Activated CD4-positive, CD25-positive, alpha-beta regulatory T cell (primary cell): ENCODE data around the gene AGAP1.

Experiments
- DNase-seq, 4 experiments: peaks; one replicate each; lab custom pipeline; 2025; lab: John Stamatoyannopoulos, UW

Gene AGAP1

GRCh38 chr2:235811446-235812184 lies 317.8 kb downstream of the AGAP1 start:
- DNase-seq = no peak

DNA sequence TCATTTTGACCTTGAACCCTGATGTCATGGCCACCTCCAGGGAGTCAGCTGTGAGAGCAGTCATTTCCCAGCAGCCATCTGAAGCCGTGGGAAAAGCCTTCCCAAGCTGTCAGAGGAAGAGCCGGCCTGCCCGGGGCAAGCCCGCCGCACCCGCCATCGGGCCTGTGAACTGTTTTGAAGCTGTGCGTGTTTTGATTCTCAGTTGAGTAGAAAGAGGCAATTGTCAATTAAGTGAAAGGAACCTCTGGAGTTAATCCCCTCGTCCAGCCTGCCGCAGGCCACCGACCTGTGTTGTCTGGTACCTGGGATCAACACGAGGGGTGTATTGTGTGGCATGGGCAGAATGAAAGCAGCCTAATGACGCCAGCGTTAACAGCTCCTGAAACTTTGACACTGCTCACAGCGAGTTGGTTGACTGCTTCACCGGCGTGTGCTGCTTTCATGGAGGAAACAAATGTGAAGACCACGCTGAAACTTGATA lies 318.4 kb downstream of the AGAP1 start:
- DNase-seq = no peak

DNA sequence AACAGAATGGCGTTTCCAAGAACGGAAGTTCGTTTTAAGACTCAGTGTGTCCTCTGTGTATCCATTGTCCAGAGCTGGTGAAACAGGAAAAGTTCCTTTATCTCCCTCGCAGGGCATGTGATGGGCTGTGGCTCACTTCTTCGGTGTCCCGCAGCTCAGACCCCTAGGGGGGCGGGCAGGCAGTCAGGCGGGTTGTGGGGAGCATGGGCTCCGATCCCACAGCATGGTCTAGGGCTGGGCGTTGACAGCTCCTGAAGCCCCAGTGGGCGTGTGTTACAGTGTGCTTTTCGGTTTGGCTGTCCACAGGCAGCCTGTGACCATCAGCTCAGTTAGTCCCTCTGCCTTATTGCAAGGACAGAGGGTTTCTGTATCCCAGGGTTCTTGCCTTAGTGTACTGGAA lies 319.6 kb downstream of the AGAP1 start:
- no peak for DNase-seq

GRCh38 chr2:235820571-235820970 lies 326.7 kb downstream of the AGAP1 start:
- DNase-seq = no peak

GRCh38 chr2:235824331-235824730 lies 330.5 kb downstream of the AGAP1 start:
- no peak for DNase-seq

DNA sequence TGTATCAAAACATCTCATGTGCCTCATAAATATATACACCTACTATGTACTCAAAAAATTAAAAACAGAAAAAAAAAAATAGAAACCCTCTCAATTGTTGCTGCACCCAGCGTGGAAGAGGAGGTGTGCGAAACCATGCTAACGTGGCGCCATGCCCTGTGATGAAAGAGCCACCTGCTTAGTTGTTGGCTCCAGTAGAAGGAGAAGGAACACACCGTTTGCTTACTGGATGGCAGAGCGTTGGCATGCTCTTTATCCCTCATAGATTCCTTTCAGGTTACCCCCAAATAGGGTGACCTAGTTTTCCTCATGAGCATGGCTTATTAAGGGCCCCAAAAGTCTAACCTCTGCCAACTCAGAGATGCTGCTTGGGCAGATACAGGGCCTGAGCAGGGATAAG lies 332.1 kb downstream of the AGAP1 start:
- DNase-seq = no peak

DNA sequence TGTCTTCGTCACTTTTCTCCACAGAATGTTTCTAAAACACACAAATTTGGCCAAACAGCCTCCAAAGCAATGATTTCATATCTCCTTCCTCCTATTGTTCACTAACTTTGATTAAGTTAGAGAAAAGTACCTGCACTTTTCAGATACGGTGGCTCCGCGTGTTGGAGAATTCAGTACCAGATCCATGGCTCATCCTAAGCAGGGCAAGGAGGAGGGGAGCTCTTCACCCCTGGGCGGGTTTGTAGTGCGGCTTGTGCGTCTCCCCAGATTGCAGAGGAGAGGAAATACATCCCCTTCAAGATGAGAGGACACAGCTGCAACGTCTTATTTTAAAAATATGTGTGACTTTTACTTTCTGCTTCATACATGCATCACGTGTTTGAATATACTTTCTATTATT lies 333.0 kb downstream of the AGAP1 start:
- DNase-seq = no peak

DNA sequence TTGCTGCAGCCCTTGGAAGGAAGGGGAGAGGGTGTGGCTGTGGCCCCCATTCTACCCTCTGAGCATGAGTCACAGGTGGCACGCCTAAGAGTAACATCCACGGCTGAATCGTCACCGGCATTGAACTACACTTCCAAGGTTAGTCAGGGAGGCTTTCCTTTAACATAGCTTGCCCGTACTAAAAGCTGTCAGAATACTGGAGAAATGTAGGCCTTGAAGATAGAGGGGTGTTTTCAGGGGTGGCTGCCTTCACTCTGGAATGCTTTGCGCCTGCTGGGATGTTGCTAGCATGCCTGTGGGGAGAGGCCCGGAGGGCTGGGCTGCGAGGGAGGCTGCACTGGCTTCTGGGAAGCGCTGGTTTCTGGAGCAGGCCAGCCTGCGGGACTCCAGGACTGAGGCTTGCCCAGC lies 333.7 kb downstream of the AGAP1 start:
- DNase-seq = no peak

GRCh38 chr2:235829726-235830125 lies 335.9 kb downstream of the AGAP1 start:
- no peak for DNase-seq

- no peak for DNase-seq
These were observed 337.9 kb downstream of the AGAP1 start for GRCh38 chr2:235831755-235832154.

DNA sequence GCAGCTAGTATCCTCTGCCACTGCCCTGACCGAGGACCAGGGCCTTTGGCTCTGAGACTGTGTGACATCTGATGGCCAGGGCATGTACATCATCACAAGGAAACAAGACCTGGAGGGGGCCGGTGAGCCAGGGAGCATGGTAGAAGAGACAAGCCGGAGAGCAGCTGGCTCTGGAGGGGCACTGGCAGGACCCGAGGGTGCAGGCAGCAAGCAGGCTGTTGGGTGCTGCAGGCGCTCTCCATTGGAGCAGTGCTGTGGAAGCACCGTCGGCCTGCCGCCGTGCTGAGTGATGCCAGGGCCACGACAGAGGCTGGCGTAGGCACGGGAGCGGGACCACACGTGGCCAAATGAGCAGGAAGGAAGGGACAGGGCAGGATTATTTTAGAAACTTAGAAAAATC lies 339.1 kb downstream of the AGAP1 start:
- DNase-seq = no peak

DNA sequence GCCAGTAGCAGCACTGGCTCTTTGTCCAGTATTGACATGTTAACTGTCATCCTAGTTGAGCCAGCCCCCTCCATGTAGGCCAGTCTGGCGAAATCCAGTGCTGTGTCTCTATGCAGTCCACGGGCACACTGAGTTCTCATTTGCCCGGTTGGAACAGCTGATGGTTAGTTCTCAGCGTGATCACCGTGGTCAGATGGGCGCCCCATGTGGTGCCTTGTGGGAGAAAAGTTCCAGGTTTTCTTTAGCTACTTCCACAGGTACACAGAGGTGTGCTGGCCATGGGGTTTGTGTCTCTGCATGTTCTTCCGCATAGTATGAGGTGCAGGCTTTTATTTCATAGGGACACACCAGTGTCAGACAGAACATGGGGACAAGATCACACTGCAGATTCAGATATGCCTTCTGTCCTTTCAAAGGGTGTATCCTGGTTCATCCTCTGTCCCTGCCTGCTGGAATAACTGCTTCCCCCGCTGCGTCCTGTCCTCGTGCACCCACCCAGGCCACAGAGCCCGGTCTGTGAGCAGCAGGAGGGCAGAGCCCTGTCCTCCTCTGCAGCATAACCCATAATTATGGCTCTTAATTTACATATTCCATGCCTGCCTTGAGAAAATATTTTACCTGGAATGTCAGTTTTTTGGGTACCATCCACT lies 340.3 kb downstream of the AGAP1 start:
- no peak for DNase-seq

GRCh38 chr2:235834781-235835180 lies 340.9 kb downstream of the AGAP1 start:
- no peak for DNase-seq

DNA sequence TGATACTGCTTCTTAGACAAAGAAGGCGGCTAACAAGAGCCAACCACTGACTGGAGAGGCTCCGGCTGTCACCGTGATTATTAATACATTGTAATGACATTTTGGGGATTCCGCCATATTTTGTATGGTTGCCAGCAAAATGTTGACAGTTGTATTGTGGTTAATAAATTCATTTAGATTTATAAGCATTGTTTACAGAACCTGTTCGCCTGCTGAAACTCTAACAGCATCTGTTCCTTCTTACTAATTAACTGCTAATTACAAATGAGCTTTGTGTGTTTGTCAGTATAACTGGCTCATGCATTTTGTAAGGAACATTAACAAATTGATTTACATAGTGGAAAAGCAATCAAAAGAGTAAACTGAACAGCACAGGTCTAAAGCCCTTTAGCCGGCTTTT lies 342.0 kb downstream of the AGAP1 start:
- no peak for DNase-seq

DNA sequence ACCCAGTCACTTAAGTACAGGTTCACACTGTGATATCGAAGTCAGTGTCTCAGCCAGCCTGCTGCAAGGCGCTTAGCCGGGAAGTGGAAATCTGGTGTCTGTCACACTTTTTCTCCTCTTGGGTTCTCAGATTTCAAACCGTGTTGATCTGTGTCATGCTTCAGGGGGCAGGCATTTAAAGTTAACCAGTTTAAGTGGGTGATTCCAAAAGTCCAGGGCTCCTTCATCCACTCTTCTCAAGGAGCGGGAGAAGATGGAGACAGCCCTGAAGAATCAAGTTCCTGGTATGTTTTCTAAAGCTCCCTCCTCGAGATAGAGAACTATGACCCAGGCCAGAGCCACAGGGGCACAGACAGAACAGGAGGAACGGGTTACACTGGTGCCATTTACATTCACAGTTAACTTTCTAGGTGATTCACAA lies 342.7 kb downstream of the AGAP1 start:
- DNase-seq = no peak

GRCh38 chr2:235839226-235839625 lies 345.4 kb downstream of the AGAP1 start:
- DNase-seq = no peak

- DNase-seq = no peak
These were observed 346.1 kb downstream of the AGAP1 start for GRCh38 chr2:235839974-235840373.

- DNase-seq = no peak
These were observed 348.0 kb downstream of the AGAP1 start for GRCh38 chr2:235841863-235842262.

DNA sequence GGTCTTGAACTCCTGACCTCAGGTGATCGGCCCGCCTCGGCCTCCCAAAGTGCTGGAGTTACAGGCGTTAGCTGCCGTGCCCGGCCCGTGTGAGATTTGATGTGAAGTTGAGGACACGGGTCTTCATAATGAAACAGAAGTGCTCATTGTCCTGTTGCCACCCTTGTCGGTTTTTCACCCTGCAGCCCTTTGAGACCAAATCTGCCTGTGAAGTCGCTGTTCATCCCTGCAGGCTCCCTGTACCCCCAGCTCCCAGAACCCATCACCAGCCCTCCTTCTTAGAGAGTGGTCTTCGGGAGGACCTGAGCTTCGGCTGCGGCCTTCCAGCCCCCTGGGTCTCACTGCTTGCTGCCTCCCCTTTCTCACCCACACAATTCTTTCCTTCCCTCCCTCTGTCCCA lies 349.1 kb downstream of the AGAP1 start:
- DNase-seq = no peak

GRCh38 chr2:235843591-235844395 lies 349.9 kb downstream of the AGAP1 start:
- DNase-seq = no peak

DNA sequence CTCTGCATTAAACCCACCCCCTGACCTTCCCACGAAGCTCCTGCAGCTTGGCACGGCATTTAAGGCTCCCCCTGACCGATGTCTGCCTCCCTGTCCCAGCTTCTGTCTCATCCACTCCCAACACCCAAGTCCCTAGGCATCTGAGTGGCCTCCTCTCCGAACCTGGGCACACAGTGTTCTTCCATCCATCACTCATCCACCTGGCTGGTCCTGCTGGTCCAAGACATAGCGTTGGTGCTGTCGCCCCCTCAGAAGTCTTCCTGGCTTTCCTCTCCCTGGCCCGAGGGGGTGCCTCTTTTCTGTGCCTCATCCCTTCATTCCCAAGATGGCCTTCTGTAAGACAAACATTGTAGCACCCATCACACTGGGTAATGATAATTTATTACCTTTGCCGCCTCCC lies 350.7 kb downstream of the AGAP1 start:
- DNase-seq = no peak

GRCh38 chr2:235845245-235845644 lies 351.4 kb downstream of the AGAP1 start:
- no peak for DNase-seq

DNA sequence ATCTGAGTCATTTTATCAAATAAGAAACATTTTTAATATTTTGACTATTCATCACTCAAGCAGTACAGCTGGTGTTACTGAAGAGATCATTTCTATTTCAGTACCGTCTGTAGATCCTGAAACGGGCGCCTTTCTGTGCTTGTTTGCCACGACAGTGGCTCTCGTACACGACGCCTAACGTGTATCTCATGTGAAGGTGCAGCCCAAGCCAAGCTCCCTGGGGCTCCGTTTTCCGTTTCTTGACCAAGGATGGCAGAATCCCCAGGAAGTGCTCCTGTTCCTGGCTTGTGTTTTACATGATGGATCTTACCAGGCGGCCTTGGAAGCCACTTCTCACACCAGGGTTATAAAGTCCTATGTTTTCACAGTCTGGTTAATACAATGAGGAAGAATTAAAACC lies 353.7 kb downstream of the AGAP1 start:
- no peak for DNase-seq
